GM19035 (cell line): ENCODE measurements around the gene LTBP3.

Experiments used
- ATAC-seq: cut with Tn5 transposase; IDR thresholded peaks from one replicate; pipeline ENCODE4 v1.9.1; 2021; ENCODE audit not compliant: unreplicated experiment

LTBP3 gene

GRCh38 chr11:65586247-65586630, 28.1 kb upstream of the LTBP3 start:
- no peak for ATAC-seq

- no peak for ATAC-seq
Observed at GRCh38 chr11:65585396-65586246, 27.5 kb upstream of the LTBP3 start.

- no peak for ATAC-seq
Observed at GRCh38 chr11:65584723-65585171, 26.6 kb upstream of the LTBP3 start.

GRCh38 chr11:65584106-65584505, 25.9 kb upstream of the LTBP3 start:
- ATAC-seq: no peak

- no peak for ATAC-seq
Observed at GRCh38 chr11:65583589-65583988, 25.4 kb upstream of the LTBP3 start.

- no peak for ATAC-seq
Observed at GRCh38 chr11:65581928-65582327, 23.8 kb upstream of the LTBP3 start.

- no peak for ATAC-seq
Observed at GRCh38 chr11:65580756-65581155, 22.6 kb upstream of the LTBP3 start.

GRCh38 chr11:65580031-65580692, 22.0 kb upstream of the LTBP3 start:
- ATAC-seq: no peak

- ATAC-seq: no peak
Observed at GRCh38 chr11:65579291-65579690, 21.1 kb upstream of the LTBP3 start.

- no peak for ATAC-seq
Observed at GRCh38 chr11:65578667-65579066, 20.5 kb upstream of the LTBP3 start.

- no peak for ATAC-seq
Observed at GRCh38 chr11:65578134-65578533, 20.0 kb upstream of the LTBP3 start.

GRCh38 chr11:65577756-65578109, 19.6 kb upstream of the LTBP3 start:
- ATAC-seq: no peak

GRCh38 chr11:65576867-65577755, 19.0 kb upstream of the LTBP3 start:
- ATAC-seq: no peak

- no peak for ATAC-seq
Observed at GRCh38 chr11:65576232-65576866, 18.2 kb upstream of the LTBP3 start.

GRCh38 chr11:65575568-65576231, 17.5 kb upstream of the LTBP3 start, which contains the start of gene EHBP1L1:
TSS of gene EHBP1L1 (plus strand) at chr11:65576053. CDS start at chr11:65576303, 250 bp downstream.
- ATAC-seq: peak; percentile 30

- ATAC-seq: no peak
Observed at GRCh38 chr11:65574811-65575567, 16.8 kb upstream of the LTBP3 start.

GRCh38 chr11:65574109-65574810, 16.1 kb upstream of the LTBP3 start:
- peak; percentile 24 for ATAC-seq

- ATAC-seq: no peak
Observed at GRCh38 chr11:65573391-65574079, 15.4 kb upstream of the LTBP3 start.
